Stimulated activated CD4-positive, alpha-beta T cell treated with anti-CD3 and anti-CD28 coated beads, Interleukin-15, amount 100 ng/mL, for 48 hours (primary cell): ENCODE results near the gene ESM1.
"Not testable (repeated sequence)": the region's sequence is repeated elsewhere in the genome, so short reads cannot be mapped to it uniquely, and the experiment has no call there.

Source experiments
- DNase-seq, 2 donors: peaks; one replicate each; pipeline ENCODE4 v3.0.0-alpha.2; 2020; ENCODE audit warnings: low read depth in 2 of 2

The ESM1 gene

DNA sequence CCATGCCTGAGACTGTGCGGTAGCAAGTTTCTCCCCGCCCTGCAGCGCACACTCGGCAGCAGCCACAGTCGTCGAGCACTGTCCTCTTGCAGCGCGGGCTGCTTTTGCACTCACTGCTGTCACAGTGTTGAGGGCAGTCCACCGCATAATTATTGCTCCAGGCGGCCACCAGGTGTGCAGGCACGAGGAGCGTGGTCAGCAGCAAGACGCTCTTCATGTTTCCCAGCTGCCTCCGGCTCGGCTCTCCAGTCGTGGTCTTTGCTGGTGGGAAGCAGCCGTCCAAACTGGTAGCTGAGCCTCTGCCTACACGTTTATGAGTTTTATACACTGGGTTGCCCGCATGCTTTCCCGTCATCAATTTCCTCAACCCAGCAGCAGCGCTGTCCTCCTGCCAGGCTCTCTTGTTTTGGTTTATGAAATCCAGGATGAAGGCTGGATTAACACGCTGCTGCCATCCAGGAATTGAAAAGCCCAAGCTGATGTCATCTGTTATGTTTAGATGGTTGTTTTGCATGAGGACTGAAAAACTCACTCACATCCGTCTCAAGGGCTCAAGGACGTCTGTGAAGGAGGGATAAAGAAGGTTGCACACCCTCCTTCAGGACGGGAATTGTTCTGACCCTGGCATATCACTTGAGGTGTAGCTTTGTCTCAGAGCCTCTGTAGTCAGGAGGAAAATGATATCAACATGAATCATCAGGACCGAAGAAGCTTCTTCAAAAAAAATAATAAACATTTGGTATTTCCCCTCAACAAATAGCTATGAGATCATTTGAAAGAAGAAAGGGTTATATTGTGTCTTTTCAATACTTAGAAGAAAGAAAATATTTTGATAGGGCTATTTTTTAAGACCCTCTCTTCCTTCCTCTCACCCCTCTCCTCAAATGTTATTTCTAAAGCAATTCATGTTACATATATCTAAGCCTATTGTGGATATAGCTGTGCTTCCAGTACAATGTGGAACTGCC lies at the start of gene ESM1:
ESM1 (minus strand) TSS at position 293 of the 968 bp plus-strand sequence; CDS start at position 217, 76 bp downstream.
- no peak for DNase-seq

GRCh38 chr5:55033568-55033967 lies 48.2 kb upstream of the ESM1 start:
- no peak for DNase-seq

DNA sequence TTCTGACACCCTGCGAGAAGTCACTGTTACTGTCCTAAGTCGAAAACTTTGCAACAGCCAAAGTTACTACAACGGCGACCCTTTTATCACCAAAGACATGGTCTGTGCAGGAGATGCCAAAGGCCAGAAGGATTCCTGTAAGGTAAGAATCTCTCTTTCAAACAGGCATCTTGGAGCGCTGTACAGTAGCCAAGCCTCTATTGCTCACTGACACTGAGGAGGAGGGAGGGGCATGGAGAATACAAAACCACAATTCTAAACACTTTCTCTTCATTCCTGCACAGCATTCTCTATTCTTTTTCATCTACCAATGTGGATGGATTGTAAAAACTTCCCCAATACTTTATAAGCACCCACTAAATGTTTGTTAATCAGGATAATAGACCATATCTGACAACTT lies 46.1 kb upstream of the ESM1 start:
- DNase-seq, result no peak

GRCh38 chr5:55030676-55031369 lies 45.4 kb upstream of the ESM1 start:
- no peak for DNase-seq

GRCh38 chr5:55030220-55030619 lies 44.8 kb upstream of the ESM1 start:
- no peak for DNase-seq

- DNase-seq, result no peak
Observed at GRCh38 chr5:55027595-55027994, 42.2 kb upstream of the ESM1 start.

- DNase-seq, result no peak
Observed at GRCh38 chr5:55022450-55022849, 37.1 kb upstream of the ESM1 start.

GRCh38 chr5:55021821-55022220 lies 36.4 kb upstream of the ESM1 start:
- no peak for DNase-seq

- no peak for DNase-seq
Observed at GRCh38 chr5:55021410-55021809, 36.0 kb upstream of the ESM1 start.

GRCh38 chr5:55010149-55010548 lies 24.8 kb upstream of the ESM1 start:
- DNase-seq, result not testable (repeated sequence)

GRCh38 chr5:55004729-55005128 lies 19.3 kb upstream of the ESM1 start:
- no peak for DNase-seq

DNA sequence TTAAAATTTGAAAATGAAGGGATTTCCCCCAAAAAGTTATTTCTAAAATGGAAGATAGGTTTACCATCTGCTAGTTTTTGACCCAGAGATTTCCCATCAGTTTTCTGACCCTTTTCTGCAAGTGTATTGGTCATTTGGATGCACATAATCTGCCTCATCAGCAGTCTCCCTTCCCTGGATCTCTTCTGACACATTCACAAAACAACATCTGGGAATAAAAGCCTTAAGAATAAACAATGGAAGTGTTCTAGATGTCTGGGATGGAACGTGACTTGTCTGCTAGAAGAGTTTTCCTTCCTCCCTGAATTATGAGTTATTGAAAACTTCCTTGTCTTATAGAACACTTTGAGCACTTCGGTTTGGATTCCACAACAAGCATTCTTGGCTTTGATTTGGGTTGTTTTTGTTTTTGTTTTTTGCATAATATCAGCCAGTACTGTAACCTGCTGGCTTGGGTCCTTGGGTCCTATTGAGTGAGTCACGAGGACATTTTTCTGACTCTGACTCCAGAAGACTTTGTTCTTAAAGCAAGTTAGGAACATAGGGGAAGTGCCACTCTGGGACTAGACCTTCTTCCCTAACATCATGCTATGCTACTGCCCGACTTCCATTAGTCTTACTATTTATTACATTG lies 18.2 kb upstream of the ESM1 start:
- no peak for DNase-seq

- not testable (repeated sequence) for DNase-seq
Observed at GRCh38 chr5:55002166-55002565, 16.8 kb upstream of the ESM1 start.

DNA sequence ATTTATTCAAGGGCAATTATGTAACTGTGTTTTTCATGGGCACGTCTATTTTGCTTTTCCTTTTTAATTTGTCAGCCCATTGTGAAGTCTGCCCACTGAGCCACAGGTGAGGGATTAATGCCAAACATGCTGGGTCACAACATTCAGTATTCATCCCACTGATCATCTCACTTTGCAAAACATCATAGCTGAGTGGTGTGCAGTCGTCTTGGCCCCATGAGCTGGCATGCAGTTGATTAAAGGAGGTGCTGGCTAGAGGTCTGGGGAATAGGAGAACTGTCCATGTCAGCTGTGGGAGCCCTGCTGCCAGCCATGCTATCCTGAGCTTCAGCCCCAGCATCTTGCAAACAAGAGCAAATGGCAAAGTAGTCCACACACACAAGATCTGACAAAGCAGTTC lies 11.7 kb upstream of the ESM1 start:
- no peak for DNase-seq

GRCh38 chr5:54996466-54996865 lies 11.1 kb upstream of the ESM1 start:
- no peak for DNase-seq

GRCh38 chr5:54995168-54995567 lies 9.8 kb upstream of the ESM1 start:
- DNase-seq, result no peak

DNA sequence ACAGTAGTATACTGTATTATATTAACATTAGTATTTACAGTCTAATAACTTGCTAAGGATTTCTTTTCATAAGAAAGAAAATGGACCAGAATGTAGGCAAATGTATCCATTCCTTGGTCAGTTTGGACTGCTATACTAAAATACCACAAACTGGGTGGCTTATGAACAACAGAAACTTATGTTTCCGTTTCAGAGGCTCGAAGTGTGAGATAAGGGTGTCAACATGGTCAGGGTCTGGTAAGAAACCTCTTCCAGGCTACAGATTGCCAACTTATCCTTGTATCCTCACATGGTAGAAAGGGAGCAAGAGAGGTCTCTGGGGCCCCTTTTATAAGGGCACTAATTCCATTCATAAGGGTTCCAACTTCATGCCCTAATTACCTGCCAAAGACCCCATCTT lies 9.2 kb upstream of the ESM1 start:
- no peak for DNase-seq

- DNase-seq, result no peak
Observed at GRCh38 chr5:54993318-54993717, 7.9 kb upstream of the ESM1 start.

DNA sequence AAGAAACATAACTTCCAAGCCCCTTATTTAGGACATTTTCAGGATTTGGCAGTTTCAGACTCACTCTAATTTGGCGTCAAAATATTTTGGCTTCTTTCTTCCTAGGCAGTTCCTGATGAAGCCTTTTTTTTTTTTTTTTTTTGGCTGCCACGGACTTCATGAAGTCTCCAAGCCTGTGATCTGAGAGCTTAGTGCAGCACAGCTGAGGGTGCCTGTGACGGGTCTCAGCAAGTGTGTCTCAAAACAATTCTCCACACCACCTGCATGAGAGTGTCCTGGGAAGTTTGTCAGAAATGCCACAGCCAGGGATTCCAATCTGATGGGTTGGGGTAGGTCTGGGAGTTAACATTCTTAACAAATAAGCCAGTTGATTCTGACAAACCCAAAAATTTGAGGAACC lies 6.0 kb upstream of the ESM1 start:
- DNase-seq, result no peak

GRCh38 chr5:54990841-54991258 lies 5.5 kb upstream of the ESM1 start:
- DNase-seq, result no peak

DNA sequence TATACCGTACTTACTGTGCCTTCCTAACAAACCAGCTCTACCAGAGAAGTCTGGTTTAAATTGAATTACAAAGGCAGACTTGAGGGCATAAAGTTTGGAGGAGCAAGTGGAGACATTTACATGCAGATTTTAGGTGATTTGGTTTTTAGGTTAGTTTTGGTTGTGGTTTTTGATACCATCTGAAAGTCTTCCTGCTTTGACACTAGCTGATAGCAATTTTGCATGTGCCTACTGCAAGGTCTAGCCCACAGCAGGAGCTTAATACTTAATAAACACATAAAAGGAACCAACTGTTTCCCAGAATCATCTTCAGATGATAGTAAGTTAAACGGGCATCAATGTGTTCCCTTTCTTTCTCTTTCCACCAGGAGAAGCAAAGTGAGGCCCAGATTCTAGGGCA lies 3.4 kb upstream of the ESM1 start:
- no peak for DNase-seq

GRCh38 chr5:54988218-54988617 lies 2.8 kb upstream of the ESM1 start:
- no peak for DNase-seq

DNA sequence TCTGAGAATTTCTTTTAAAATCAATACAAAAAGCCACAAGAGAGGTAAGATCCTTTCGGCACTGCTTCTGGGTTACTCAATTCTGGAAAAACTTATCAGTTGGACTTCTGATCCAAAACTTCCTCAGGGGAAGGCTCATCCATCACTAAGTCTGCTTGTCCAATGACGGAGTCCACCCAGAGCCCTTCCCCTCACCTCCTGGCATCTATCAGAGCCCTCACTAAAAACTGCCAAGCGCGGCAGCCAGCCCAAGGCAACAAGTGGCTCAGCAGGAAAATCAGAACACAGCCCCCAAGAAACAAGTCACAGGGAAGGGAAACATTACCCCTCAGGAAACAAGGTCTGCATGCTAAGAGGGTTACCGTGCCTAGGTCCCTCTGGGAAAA lies 869 bp upstream of the ESM1 start:
- DNase-seq, result no peak
